Sigmoid colon (tissue), 4 donors: ENCODE data around the gene CAST.

Source experiments
- EP300 ChIP-seq, 4 donors: sonication (generic); formaldehyde crosslinking; IDR thresholded peaks; one replicate each; pipeline ENCODE4 v1.6.1; 2017; ENCODE audit warnings: antibody characterized with exemption in 4 of 4
- POLR2A ChIP-seq, 2 donors: fragments of 450-650 bp; IDR thresholded peaks; one replicate each; pipeline ENCODE4 v1.6.1; 2016; ENCODE audit warnings: antibody characterized with exemption in 2 of 2, mild to moderate bottlenecking in 2 of 2, moderate library complexity in 2 of 2
- POLR2AphosphoS5 ChIP-seq, 4 donors: sonication (generic); formaldehyde crosslinking; IDR thresholded peaks; one replicate each; pipeline ENCODE4 v1.6.1; 2017; ENCODE audit warnings: antibody characterized with exemption in 4 of 4
- TF ChIP-seq, protein P1 (sequence below), 4 experiments: fragments of 450-650 bp in 3 of 4; fragments of 200-600 bp in 1 of 4; IDR thresholded peaks; one replicate each; pipeline ENCODE4 v1.5.1; 2016 to 2019; ENCODE audit warnings: antibody characterized with exemption in 4 of 4, mild to moderate bottlenecking in 3 of 4, moderate library complexity in 2 of 4

DNA sequence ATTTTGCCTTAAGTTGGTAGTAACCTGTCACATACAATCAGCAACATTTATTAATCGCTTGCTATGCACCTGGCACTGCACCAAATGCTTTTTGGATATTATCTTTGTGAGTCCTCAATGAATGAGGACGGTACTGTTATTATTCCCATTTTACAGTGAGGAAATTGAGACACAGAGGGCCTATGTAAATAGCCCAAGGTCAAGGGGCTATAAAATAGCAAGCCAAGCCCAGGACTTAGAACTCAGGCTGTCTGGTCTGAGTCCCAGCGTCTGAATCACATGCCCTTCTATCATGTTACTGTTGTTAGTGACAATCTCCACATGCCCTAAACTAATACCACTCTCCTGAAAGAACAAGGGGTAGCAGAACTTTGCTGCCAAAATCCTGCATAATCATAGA, 85.5 kb downstream of the CAST start:
- TF ChIP-seq, protein P1, sequence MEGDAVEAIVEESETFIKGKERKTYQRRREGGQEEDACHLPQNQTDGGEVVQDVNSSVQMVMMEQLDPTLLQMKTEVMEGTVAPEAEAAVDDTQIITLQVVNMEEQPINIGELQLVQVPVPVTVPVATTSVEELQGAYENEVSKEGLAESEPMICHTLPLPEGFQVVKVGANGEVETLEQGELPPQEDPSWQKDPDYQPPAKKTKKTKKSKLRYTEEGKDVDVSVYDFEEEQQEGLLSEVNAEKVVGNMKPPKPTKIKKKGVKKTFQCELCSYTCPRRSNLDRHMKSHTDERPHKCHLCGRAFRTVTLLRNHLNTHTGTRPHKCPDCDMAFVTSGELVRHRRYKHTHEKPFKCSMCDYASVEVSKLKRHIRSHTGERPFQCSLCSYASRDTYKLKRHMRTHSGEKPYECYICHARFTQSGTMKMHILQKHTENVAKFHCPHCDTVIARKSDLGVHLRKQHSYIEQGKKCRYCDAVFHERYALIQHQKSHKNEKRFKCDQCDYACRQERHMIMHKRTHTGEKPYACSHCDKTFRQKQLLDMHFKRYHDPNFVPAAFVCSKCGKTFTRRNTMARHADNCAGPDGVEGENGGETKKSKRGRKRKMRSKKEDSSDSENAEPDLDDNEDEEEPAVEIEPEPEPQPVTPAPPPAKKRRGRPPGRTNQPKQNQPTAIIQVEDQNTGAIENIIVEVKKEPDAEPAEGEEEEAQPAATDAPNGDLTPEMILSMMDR (IDR thresholded peaks at IDR 0.05): no peak
- TF ChIP-seq POLR2A (IDR thresholded peaks at IDR 0.05): no peak
- TF ChIP-seq EP300 (IDR thresholded peaks at IDR 0.05): no peak
- TF ChIP-seq POLR2AphosphoS5 (IDR thresholded peaks at IDR 0.05): no peak
